Stimulated activated CD8-positive, alpha-beta memory T cell treated with anti-CD3 and anti-CD28 coated beads, Interleukin-15, amount 100 ng/mL, for 24 hours (primary cell): Measurements from ENCODE around the gene ISYNA1.
"Not testable (repeated sequence)": the region's sequence is repeated elsewhere in the genome, so short reads cannot be mapped to it uniquely, and the experiment has no call there.

Source experiments
- DNase-seq: peaks from one replicate; pipeline ENCODE4 v3.0.0-alpha.2; 2020; ENCODE audit warnings: low read depth

Gene ISYNA1

DNA sequence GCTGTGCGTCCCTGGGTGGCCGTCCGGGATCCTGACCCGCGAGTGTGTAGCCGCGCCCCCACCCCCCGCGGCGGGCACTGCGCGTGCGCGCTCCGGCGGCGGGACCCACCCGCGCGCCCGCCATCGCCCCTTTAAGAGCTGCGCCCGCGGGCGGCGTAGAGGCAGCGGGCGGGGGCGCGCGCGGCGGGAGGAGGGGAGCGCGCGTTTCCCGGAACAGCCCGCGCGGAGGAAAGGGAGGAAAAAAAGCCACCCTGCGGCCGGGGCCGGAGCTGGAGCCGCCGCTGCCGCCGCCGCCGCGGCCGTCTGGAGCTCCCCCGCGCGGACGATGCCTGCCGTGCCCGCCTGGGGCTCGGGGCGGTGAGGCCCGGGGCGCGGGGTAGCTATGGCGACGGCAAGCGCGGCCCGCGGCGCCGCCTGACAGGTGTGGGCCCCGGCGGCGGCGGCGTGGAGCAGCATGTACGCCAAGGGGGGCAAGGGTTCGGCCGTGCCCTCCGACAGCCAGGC lies 18.7 kb downstream of the ISYNA1 start, which contains the start of gene SSBP4:
Gene SSBP4 (plus strand): TSS at position 204 of the 504 bp plus-strand sequence. CDS start 251 bp downstream, at position 455.
- peak; percentile 53 for DNase-seq

DNA sequence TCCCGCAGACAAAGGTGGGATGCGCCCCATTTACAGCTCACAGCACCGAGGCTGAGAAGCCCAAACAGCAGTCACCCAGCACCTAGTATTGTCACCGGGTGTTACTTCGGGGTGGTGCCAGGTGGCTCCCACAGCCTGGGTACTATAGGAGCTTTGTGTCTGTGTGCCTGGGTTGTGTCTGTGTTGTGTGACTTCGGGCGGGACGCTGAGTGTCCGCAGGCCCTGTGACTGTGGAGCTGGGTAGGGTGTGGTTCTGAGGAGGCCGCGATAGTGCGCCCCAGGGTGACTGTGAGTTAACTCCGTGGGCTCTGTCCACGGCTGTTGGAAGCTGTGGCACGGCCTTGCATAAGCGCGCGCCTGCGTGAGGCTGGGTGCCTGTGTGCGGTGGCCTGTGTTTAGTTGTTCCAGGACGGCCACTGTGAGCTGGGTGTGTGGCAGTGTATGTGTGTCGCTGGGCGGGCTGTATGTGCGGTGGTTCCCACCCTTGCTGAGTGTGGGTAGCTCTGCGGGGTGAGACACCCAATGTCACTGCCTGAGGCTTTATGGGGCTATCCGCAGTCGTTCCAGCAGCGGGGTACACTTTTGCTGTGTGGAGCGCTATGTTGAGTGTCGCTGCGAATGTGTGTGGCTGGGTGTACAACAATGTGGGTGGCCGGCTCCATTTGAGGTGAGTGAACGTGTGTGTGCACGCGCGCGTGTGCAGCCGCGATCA lies 19.3 kb downstream of the ISYNA1 start:
- DNase-seq: no peak

DNA sequence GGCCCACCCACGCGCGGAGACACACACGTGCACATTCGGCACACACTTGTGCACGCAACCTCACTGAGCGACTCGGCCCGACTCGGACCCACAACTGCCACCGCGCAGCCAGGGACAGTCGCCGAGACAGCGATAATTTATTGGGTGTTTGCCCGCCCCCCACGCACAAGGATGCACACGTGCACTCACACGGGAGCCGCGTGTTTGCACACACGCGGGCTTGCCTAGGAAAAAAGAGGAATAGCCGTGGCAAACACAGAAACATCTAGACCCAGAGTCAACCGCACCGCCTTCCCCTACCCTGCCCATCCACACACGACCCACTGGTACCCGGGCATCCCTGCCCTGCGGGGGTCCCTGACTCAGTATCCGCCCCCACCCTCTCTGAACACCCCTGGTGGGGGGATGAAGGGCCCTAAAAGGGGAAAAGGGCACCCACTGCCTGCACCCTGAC lies 19.9 kb downstream of the ISYNA1 start:
- DNase-seq: no peak

DNA sequence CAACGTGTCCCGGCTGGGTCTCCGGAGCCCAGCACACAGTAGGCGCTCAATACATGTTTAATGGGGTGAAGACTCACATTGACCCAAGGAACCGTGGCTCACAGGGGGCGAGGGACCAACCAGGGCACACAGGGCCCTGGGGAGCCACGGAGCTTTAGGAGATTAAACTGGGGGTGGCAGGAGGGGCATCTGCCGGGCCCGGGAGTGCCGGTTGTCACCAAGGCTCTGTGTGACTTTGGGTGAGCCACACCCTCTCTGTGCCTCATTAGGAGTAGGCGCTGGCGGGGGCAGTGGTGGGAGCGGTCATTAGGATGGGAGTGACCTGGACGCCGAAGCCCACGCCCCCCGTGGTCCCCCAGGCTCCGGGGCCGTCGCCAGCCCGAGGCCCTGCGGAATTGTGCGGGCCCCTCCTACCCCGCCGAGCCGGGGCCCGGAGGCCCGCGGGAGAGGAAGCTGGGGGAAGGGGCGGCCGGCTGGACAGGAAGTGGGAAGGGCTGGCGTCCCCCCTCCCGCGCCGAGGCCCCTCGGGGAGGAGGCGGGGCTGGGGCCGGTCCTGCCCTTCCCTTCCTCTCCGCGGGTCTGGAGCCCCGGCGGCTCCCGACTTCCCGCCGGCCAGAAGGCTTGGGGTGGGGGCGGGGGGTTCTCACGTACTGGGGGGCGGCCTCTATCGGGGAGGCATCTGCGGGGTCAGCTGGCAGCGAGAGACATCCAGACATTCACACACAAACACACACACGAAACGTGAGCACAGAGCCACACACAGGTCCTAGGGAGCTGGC lies 20.5 kb downstream of the ISYNA1 start:
- DNase-seq: no peak

DNA sequence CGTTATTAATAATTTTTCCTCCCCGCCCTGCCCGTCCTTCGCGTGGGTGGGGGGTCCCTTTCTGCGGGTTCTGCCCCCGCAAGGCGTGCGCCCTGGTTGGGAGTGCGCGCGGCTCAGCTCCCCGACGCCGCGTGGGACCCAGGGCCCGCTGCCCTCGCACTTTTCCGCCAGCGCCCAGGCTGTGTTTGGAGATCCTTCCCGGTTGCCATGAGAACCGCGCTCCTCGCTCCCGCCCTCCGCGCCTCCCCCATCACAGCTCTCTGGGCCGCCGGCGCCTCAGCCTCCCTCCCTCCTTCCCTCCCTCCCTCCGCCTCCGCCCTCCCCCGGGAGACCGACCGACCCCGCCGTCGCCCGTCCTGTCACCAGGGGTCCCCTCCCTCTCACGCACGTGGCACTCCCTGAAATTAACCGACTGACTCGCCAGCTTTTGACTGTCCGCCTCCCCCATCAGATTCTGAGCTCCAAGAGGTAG lies 21.1 kb downstream of the ISYNA1 start:
- no peak for DNase-seq

DNA sequence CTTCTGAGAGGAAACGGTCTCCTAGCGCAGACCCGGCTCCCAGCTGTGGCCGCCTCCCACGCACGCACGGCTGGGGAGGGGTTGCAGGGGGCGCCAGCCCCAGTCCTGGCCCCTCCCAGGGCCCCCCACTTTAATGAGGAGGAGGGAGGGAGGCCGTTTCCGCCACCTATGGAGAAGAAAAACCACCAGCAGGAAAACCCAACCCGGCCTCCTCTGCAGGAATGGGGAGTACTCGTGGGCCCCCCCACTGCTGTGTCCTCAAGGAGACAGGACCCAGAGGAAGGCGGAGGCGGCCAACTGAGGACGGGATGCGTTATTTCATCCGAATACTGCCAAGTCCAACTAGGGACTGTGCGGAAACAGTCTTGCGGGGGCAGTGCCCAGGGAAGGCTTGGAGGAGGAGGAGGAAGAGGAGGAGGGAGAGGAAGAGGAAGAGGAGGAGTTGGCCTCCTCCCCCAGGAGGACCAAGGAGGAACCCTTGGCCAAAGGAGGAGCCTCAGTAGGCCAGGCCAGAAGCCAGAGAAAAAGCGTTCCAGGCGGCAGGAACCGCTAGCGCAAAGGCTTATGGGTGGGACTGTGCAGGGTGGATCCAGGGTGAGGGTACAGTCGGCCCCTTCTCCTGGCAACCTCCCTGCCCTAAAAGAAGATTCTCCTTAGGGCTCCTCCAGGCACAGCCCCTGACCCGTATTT lies 22.6 kb downstream of the ISYNA1 start:
- no peak for DNase-seq

DNA sequence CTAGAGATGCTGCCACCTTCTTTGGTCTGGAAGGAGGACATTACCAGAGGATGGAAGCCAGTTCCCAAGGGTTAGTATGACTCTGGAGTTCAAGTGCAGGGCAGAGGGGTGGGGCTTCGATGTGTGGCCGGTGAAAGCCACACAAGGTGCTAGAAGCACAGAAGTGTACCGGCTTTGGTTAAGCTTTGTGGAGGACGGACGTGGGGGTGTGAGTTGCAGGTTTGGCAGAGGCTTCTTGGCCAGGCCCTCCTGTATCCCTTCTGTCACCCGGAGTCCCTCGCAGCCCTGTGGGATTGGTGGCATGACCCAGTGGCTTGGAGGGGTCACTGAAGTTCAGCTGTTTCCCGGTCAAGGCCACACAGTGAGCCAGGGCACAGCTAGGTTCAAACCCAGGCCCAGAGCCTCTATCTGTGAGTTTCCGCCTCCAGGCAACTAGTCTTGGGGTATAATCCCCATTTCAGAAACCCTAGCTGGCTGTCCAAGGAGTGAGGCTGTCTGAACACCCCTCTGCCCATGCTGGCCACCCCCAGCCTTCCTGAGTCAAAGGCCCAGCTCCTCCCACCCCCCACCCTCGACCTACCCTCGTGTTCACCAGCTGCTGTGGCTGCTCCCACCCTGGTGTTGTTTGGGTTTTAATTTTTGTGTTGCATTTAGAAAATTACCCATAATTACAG lies 23.3 kb downstream of the ISYNA1 start:
- no peak for DNase-seq

DNA sequence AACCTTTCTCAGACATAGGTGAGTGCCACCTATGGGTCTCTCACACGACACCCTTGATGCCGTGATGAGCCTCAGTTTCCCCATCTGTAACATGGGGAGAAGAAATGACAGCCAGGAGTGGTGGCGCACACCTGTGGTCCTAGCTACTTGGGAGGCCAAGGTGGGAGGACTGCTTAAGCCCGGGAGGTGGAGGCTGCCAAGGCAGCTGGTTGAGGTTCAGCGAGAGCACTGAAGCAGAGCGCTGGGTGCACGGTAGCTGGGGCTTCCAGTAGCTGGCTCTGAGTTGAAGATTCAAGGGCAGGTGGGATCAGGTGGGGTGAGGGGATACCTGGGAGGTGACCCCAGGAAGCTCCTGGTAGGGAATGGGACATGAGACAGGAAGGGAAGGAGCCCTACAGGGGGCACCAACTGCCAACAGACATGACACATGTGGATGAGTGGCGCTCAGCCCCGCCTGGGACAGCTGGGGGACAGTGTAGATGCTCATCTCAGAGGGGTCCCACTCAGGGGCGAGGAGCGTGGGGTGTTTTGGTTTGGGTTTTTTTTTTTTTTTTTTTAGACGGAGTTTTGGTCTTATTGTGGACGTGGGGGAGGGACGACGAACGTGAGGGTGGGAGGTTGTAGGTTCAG lies 25.2 kb downstream of the ISYNA1 start:
- no peak for DNase-seq

DNA sequence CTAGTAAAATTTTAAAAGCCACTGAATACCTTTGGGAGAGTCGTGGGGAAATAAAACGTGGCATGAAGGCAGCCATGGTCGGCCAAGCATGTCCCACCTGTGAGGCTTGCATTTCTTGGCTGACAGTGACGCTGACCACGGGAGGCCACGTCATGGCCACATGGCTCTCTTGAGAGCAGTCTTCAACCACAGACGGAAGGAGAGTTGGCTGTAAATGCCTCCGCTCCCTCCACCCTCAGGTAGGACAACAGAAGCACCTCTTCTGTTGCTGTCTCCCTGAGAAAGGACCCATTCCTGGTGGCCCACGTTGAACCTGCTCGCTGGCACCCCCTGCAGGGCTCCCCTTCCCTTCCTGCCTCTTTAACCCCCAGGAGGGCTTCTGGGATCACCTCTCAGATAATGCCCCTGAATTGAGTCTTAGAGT lies 29.9 kb downstream of the ISYNA1 start:
- no peak for DNase-seq

DNA sequence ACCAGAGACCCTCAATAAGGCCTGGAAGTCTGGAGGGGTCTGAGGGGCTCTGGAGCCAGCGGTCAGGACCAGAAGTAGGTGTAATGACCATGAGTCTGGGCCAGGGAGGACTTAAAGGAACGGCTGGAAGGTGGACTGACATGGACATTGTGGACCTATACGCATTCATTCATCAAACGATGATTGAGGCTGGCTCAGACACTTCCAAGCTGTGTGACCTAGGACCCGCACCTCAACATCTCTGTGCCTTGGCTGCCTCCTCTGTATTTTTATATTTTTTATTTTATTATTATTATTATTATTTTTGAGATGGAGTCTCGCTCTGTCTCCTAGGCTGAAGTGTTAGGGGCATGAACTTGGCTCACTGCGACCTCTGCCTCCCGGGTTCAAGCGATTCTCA lies 31.2 kb downstream of the ISYNA1 start:
- DNase-seq: no peak

DNA sequence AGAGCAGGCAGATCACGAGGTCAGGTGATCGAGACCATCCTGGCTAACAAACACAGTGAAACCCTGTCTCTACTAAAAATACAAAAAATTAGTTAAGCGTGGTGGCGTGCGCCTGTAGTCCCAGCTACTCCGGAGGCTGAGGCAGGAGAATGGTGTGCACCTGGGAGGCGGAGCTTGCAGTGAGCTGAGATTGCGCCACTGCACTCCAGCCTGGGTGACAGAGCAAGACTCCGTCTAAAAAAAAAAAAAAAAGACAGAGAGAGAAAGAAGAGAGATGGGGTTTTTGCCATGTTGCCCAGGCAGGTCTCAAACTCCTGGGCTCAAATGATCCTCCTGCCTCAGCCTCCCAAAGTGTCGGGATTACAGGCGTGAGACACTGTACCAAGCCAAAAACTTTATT lies 32.2 kb downstream of the ISYNA1 start:
- DNase-seq: not testable (repeated sequence)

DNA sequence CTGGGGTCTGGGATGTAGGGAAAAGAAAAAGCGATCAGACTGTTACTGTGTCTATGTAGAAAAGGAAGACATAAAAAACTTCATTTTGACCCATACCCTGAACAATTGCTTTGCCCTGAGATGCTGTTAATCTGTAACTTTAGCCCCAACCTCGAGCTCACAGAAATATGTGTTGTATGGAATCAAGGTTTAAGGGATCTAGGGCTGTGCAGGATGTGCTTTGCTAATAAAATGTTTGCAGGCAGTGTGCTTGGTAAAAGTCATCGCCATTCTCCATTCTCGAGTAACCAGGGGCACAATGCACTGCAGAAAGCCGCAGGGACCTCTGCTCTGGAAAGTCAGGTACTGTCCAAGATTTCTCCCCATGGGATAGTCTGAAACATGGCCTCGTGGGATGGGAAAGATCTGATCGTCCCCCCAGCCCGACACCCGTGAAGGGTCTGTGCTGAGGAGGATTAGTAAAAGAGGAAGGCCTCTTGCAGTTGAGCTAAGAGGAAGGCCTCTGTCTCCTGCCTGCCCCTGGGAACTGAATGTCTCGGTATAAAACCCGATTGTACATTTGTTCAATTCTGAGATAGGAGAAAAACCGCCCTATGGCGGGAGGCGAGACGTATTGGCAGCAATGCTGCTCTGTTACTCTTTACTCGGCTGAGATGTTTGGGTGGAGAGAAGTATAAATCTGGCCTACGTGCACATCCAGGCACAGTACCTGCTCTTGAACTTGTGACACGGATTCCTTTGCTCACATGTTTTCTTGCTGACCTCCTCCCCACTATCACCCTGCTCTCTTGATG lies 35.3 kb downstream of the ISYNA1 start:
- not testable (repeated sequence) for DNase-seq

DNA sequence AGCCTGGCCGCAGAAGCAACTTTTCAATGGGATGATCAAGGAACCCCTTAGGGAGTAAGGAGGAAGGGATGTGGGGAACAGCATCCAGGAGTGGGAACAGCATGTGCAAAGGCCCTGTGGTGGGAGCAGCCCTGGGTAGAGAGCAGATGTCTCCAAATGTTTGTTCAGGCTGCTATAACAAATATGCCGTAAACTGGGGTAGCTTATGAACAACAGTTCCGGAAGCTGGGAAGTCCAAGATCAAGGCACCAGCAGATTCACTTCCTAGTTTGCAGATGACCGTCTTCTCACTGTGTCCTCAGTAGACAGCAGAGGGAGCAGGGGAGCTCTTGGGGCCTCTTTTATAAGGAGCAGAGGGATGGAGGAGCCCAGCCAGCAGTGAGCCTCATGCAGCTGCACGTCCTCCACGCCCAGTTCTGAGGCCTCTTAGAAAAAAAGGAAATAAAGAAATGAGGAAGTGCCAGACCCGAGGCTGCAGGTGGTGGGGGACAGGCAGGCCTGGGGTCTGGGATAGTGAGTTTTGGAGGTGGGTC lies 36.3 kb downstream of the ISYNA1 start:
- DNase-seq: no peak

DNA sequence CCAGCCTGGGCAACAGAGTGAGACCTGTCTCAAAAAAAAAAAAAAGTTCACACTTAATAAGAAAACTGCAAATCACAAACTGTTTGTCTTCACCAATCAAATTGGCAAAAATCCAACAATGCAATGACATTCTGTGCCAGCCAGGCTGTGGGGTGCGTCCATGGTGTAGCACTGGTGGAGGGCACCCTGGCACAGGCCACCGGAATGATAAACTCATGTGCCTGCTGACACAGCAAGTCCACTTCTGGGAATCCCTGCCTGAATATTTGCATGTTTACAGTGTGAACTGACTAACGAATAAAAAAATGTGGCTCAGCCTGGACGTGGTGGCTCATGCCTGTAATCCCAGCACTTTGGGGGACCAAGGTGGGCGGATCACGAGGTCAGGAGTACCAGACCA lies 38.9 kb downstream of the ISYNA1 start:
- DNase-seq: no peak

DNA sequence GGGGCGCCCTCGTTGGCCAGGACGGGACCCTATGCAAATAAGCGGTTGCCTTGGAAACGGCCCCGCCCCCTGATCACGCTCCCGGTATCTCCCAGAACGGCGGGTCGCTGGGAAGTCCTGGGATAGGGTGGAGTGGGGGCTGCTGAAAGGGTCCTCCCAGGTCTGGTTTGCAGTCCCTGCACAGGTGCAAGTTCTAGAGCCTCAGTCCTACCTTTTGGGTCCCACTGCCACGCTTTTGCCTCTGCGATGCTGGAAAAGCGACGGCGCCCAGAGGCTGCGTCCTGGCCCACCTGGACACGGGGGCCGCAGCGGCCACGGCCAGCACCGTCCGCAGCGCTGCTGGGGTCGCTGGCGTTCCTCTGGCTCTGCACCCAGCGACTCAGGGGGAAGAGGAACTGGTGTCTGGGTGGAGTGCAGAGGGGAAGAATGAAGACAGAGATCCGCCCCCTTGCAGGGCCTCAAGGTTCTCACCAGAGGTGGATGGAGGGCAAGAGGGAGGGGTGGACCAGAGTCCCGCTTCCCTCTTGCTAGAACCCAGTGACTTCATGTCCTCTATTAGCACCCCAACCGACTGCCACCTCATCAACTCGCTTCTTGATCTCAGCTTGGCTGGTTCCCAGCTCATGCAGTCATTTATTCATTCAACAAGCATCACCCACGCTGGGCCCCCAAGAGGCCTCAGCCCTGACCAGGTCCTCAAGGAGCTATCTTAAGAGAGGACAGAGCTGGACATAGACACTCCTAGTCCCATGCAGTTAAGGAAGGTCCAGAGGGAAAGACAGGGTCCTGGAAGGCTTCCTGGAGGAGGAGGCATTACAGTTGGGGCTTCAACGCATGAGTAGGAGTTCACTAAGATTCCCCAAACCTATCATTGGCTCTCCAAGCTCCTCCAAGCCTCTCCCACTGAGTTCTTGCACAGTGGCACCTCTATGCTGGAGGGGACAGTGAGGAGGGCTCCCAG lies 40.4 kb downstream of the ISYNA1 start, which contains the start of gene LRRC25:
Gene LRRC25 (minus strand): TSS at position 381 of the 961 bp plus-strand sequence. CDS start 659 bp downstream, outside the sequence.
- DNase-seq: no peak

DNA sequence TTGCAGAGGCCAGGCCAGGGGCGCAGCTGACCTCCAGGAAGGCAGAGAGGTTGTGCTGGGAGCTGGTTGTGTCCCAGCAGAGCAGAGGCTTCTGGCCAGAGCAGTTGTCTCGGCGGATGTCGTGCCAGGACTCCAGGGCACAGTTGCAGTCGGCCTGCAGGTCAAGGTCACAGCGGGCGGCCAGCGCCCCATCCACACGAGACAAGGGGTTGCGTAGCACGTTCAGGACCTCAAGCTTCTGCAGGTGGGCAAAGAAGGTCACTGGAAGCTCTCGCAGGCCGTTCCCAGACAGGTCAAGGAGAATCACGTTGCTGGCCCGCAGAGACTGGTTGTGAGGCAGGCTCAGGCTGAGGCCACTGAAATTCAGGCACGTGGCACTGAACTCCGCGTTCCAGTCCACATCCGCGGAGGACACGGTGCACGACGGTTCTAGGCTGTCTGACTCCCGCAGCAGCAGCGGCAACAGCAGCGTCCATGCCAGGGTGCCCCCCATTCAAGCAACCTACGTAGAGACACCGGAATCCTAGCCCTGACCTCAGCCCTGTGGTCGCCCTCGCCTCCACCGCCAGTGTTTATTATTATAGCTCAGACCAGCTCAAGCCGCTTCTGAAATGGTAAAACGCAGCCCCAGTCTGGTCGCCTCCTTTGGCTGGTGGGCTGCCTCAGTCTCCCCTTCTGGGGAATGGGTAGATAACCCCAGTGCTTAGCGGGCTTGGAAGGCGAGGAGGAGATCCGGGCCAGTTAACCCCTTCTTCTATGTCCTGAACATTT lies 41.3 kb downstream of the ISYNA1 start:
- no peak for DNase-seq

DNA sequence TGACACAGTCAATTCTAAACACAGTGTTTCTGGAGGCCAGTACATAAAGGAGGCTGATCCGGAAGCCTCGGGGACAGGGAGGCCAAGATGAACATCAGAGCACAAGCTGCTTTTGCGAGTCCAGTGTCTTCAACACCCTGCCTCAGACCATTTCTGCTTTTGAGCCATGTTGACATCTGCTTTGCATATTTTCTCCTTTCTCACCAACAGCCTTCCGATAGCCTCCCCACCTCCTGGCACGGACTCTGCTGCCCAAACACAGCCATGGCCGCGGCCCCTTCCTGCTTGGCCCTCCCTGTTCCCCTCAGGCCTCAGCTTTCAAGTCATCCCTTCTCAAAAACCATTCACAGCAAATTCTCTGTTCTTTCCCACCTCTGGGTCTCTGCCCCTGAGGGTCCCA lies 44.1 kb downstream of the ISYNA1 start:
- no peak for DNase-seq

DNA sequence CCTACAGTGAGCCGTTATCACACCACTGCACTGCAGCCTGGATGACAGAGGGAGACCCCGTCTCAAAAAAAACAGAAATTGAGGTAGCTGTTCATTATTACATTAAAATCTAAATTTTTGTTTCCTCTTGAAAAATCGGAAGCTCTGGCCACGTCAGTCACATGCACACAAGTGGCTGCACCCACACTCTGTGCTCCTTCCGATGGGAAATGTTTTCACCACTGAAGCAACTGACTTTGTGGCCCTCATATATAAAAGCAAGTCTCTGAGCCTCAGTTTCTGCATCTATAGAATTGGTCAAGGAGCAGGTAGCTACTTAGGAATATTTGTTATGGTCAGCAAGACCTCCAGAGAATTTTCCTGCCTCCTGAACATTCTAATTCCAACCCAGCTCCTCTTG lies 45.0 kb downstream of the ISYNA1 start:
- no peak for DNase-seq
